Body of pancreas (tissue), 4 donors: ENCODE measurements around the gene CARD19.

ENCODE experiments used
- POLR2A ChIP-seq, 3 donors: fragments of 450-650 bp; IDR thresholded peaks; one replicate each; pipeline ENCODE4 v1.6.1; 2016; ENCODE audit warnings: antibody characterized with exemption in 3 of 3, mild to moderate bottlenecking in 2 of 3
- TF ChIP-seq, protein P1 (sequence below), 7 experiments: fragments of 450-650 bp in 4 of 7; fragments of 200-600 bp in 3 of 7; sonication (generic) in 3 of 7; IDR thresholded peaks; one replicate each; pipeline ENCODE4 v1.5.1; 2016 to 2019; ENCODE audit warnings: antibody characterized with exemption in 7 of 7

- no peak for TF ChIP-seq POLR2A (IDR thresholded peaks at IDR 0.05)
- TF ChIP-seq, protein P1, sequence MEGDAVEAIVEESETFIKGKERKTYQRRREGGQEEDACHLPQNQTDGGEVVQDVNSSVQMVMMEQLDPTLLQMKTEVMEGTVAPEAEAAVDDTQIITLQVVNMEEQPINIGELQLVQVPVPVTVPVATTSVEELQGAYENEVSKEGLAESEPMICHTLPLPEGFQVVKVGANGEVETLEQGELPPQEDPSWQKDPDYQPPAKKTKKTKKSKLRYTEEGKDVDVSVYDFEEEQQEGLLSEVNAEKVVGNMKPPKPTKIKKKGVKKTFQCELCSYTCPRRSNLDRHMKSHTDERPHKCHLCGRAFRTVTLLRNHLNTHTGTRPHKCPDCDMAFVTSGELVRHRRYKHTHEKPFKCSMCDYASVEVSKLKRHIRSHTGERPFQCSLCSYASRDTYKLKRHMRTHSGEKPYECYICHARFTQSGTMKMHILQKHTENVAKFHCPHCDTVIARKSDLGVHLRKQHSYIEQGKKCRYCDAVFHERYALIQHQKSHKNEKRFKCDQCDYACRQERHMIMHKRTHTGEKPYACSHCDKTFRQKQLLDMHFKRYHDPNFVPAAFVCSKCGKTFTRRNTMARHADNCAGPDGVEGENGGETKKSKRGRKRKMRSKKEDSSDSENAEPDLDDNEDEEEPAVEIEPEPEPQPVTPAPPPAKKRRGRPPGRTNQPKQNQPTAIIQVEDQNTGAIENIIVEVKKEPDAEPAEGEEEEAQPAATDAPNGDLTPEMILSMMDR (IDR thresholded peaks at IDR 0.05) = no peak
These were observed 28.8 kb downstream of the CARD19 start for GRCh38 chr9:93124793-93125192.
